ENCODE measurements around the gene CHMP2A. TPM values are rescaled to one million over a fixed set of nuclear protein-coding genes. Genes with fewer than 3 reads are reported as not detected.

Gene CHMP2A
- total and polyA plus RNA-seq, 2 of the 13 experiments (the other 11 are each of a cell fraction or from before 2014, with no cell fraction given), result 49.7 to 55.0 TPM

DNA sequence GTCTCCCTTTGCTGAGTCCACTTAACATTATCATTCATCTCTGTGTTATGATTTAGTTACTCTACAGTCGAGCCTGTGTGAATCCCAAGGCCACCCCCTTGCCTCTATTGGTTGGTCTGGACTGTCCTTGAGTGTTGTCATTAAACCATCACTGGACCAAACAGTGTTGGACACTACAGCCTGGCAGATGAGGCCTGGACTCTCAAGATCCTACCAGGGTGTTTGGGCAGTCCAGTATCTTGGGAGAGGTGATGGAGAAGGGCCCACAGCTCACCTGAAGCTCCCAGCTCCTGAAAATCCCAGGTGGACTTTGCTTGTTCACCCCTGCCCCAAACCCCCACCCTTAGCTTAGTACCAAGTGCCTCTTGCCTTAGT lies 3.8 kb downstream of the CHMP2A start:
- no peak for ATAC-seq
- POLR2A ChIA-PET, result interaction anchor here (0.6 to 2.5 kb wide), 4 partner anchors 8 to 37 kb away, joined by 3 to 8 read pairs (median 4); partner anchors contain the start of gene ZBTB45
- H3K9ac ChIP-seq (ENCODE audit: insufficient read depth, low read depth, low read length), result no peak overlapping the region
- no peaks in the 10 kb centered on the region for H3K27me3 ChIP-seq (ENCODE audit: control insufficient read depth in 1 of 2, insufficient read depth in 2 of 2, low read length in 2 of 2)
- no peak overlapping the region for H2AFZ ChIP-seq (ENCODE audit: low read length)
- FAIRE-seq, result no peak
- no peak overlapping the region for H3K4me3 ChIP-seq (replicated peaks in 1 of 3; ENCODE audit: insufficient read depth in 1 of 3, low read depth in 2 of 3, low read length in 3 of 3)
- H3K9me3 ChIP-seq (ENCODE audit: low read length), result no peaks in the 10 kb centered on the region
- 86% methylated on average over 1 of the region's 1 CpG for WGBS (ENCODE audit: low lambda C conversion rate)
- H3K4me1 ChIP-seq (ENCODE audit: insufficient read depth, low read length), result peaks cover 34% of the 10 kb centered on the region
- no peak overlapping the region for H3K27ac ChIP-seq (ENCODE audit: extremely low read length, insufficient read depth, low read length)
- in situ Hi-C loops (cut with HindIII; ENCODE audit: extremely low pct_ligation_motif_present, low pct_unique_long_range_greater_than_20kb), result no loop called here
- peaks cover 35% of the 10 kb centered on the region for H4K20me1 ChIP-seq (ENCODE audit: insufficient read depth, low read length)
- no peak overlapping the region for H3K4me2 ChIP-seq (ENCODE audit: low read depth, low read length)
- intact Hi-C loops (cut with micrococcal nuclease; ENCODE audit: unreplicated experiment), result no loop called here
- TF ChIP-seq TCF7L2 (IDR thresholded peaks at IDR 0.05; ENCODE audit: low read depth, low read length) (no peak), POLR2AphosphoS5 (IDR thresholded peaks at IDR 0.05; ENCODE audit: low read depth, low read length) (0 out of 2 replicates have a peak, but pooled peaks have one; percentile 18), POLR2A (IDR thresholded peaks at IDR 0.05; ENCODE audit: insufficient read depth in 1 of 2, low read depth in 2 of 2, low read length in 2 of 2) (peak in 1 of 2 experiments; percentile 35; a peak in 2 of 4 replicates), GZF1 (CRISPR knock-in tag; IDR thresholded peaks at IDR 0.05) (no peak), ZNF354B (CRISPR knock-in tag; IDR thresholded peaks at IDR 0.05) (no peak), RBM22 (optimal IDR thresholded peaks at IDR 0.05; ENCODE audit: low read length) (peak; percentile 10)
- TF ChIP-seq, protein P1, sequence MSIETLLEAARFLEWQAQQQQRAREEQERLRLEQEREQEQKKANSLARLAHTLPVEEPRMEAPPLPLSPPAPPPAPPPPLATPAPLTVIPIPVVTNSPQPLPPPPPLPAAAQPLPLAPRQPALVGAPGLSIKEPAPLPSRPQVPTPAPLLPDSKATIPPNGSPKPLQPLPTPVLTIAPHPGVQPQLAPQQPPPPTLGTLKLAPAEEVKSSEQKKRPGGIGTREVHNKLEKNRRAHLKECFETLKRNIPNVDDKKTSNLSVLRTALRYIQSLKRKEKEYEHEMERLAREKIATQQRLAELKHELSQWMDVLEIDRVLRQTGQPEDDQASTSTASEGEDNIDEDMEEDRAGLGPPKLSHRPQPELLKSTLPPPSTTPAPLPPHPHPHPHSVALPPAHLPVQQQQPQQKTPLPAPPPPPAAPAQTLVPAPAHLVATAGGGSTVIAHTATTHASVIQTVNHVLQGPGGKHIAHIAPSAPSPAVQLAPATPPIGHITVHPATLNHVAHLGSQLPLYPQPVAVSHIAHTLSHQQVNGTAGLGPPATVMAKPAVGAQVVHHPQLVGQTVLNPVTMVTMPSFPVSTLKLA (IDR thresholded peaks at IDR 0.05), result no peak
- no TSS peak for BruUV-seq (replicated peaks)
- peaks cover 37 to 65% of the 10 kb centered on the region in 2 experiments for H3K36me3 ChIP-seq (replicated peaks in 1 of 2; ENCODE audit: control insufficient read depth in 1 of 2, insufficient read depth in 2 of 2, low read length in 2 of 2)
- DNase-seq (ENCODE audit: low spot score), result no peak
- CTCF ChIA-PET (ENCODE audit: low intra/inter-chr PET ratio, low total read pairs), result no interaction called here
- peaks cover 26% of the 10 kb centered on the region for H3K79me2 ChIP-seq (ENCODE audit: insufficient read depth, low read length)
